ENCODE data around the gene FUT7. TPM values are rescaled to one million over a fixed set of nuclear protein-coding genes. Genes with fewer than 3 reads are reported as not detected.

FUT7 gene
- total RNA-seq, 1 experiment from 2014 or later, result not detected

GRCh38 chr9:137007816-137008270 is 24.0 kb downstream of the FUT7 start:
- intact Hi-C loops (cut with micrococcal nuclease), result no loop called here

More at GRCh38 chr9:137007816-137008270, 24.0 kb downstream of the FUT7 start:
- H3K4me2 ChIP-seq (ENCODE audit: low read length), result no peak overlapping the region
- H4K20me1 ChIP-seq (ENCODE audit: insufficient read depth), result no peaks in the 10 kb centered on the region
- ChIA-PET POLR2A (no interaction called here), CTCF (no interaction called here), RAD21 (ENCODE audit: low non-redundant PET in 1 of 2, low total read pairs in 2 of 2, uncharacterized antibody in 2 of 2, unreplicated experiment in 2 of 2) (no interaction called here)
- H3K27ac ChIP-seq (ENCODE audit: low read depth, low read length), result no peak overlapping the region
- peaks cover 3 to 6% of the 10 kb centered on the region in 2 experiments; a peak in 3 of 4 replicates for H3K36me3 ChIP-seq (ENCODE audit: control insufficient read depth in 1 of 2, insufficient read depth in 2 of 2, low read length in 2 of 2)
- H2AFZ ChIP-seq (ENCODE audit: low read depth, low read length, poor library complexity, severe bottlenecking), result no peak overlapping the region
- ATAC-seq, result no peak
- DNase-seq (ENCODE audit: low read depth, low spot score), result no peak
- no TSS peak for BruUV-seq (replicated peaks)
- no peak overlapping the region for H3K9ac ChIP-seq (ENCODE audit: low read length)
- H3K4me1 ChIP-seq (ENCODE audit: control insufficient read depth in 1 of 2, insufficient read depth in 2 of 2, low read length in 2 of 2), result no peaks in the 10 kb centered on the region
- H3K4me3 ChIP-seq (replicated peaks in 1 of 2; ENCODE audit: low read depth in 1 of 2, low read length in 2 of 2), result no peak overlapping the region
- TF ChIP-seq JUND (IDR thresholded peaks at IDR 0.05), result no peak
- TF ChIP-seq TCF7L2 (IDR thresholded peaks at IDR 0.05; ENCODE audit: borderline replicate concordance, extremely low read depth, insufficient read depth, insufficient read length), result no peak
- TF ChIP-seq EZH2phosphoT487 (IDR thresholded peaks at IDR 0.05; ENCODE audit: borderline replicate concordance), result no peak
- TF ChIP-seq CTCF (IDR thresholded peaks at IDR 0.05 in 2 of 3, conservative IDR thresholded peaks at IDR 0.05 in 1 of 3; ENCODE audit: borderline replicate concordance in 1 of 3, insufficient read depth in 1 of 3, low read depth in 2 of 3, low read length in 2 of 3), result no peak
- no peak for TF ChIP-seq POLR2A (IDR thresholded peaks at IDR 0.05; ENCODE audit: borderline replicate concordance, extremely low read depth, insufficient read depth, insufficient read length)
- TF ChIP-seq SIN3A (IDR thresholded peaks at IDR 0.05; ENCODE audit: low read depth), result no peak
- TF ChIP-seq MAX (IDR thresholded peaks at IDR 0.05), result no peak
- TF ChIP-seq ZFX (IDR thresholded peaks at IDR 0.05), result no peak
- no peak for TF ChIP-seq ZNF274 (IDR thresholded peaks at IDR 0.05; ENCODE audit: low read depth, low read length)
- no peak for TF ChIP-seq EGR1 (IDR thresholded peaks at IDR 0.05; ENCODE audit: low read depth)
- no peak for TF ChIP-seq YY1 (IDR thresholded peaks at IDR 0.05; ENCODE audit: extremely low read depth, insufficient replicate concordance, low read depth, low read length)
- no peak for TF ChIP-seq EZH2 (IDR thresholded peaks at IDR 0.05)
- no peaks in the 10 kb centered on the region for H3K27me3 ChIP-seq (ENCODE audit: insufficient read depth, low read length)
- H3K79me2 ChIP-seq (ENCODE audit: insufficient read depth, low read length), result no peaks in the 10 kb centered on the region
- peaks cover 0 to 4% of the 10 kb centered on the region in 2 experiments; a peak in 1 of 4 replicates for H3K9me3 ChIP-seq (ENCODE audit: control insufficient read depth in 1 of 2, insufficient read depth in 1 of 2, low read depth in 1 of 2, low read length in 2 of 2)
- H3K9me2 ChIP-seq (ENCODE audit: insufficient read depth), result no peaks in the 10 kb centered on the region
